Measurements from ENCODE around the gene CAPZA2. TPM values are rescaled to one million over a fixed set of nuclear protein-coding genes. Genes with fewer than 3 reads are reported as not detected.

CAPZA2 gene
- total and polyA plus RNA-seq, 2 experiments from 2014 or later: 201 to 301 TPM

GRCh38 chr7:116836911-116837310 lies 25.5 kb upstream of the CAPZA2 start:
- Histone ChIP-seq H3K9me3 (ENCODE audit: low read depth) (no peaks in the 10 kb centered on the region), H3F3A (ENCODE audit: insufficient read depth) (no peaks in the 10 kb centered on the region), H3K9me2 (ENCODE audit: insufficient read depth) (no peaks in the 10 kb centered on the region), H3K27ac (no peak overlapping the region), H3K79me2 (ENCODE audit: insufficient read depth) (no peaks in the 10 kb centered on the region), H3K36me3 (ENCODE audit: low read depth) (no peaks in the 10 kb centered on the region), H3K27me3 (replicated peaks; ENCODE audit: insufficient read depth) (no peaks in the 10 kb centered on the region), H3K4me2 (ENCODE audit: unreplicated experiment) (no peak overlapping the region), H3K4me1 (ENCODE audit: insufficient read depth) (peaks cover 10% of the 10 kb centered on the region; the same call in 1 of the 2 replicates), H3K9ac (no peak overlapping the region), H3K4me3 (no peak overlapping the region), H2AFZ (no peak overlapping the region), H4K20me1 (ENCODE audit: insufficient read depth) (no peaks in the 10 kb centered on the region)
- in situ Hi-C loops (cut with MboI): no loop called here
- TF ChIP-seq EZH2phosphoT487 (IDR thresholded peaks at IDR 0.05; ENCODE audit: insufficient read depth, low read depth) (no peak), EZH2 (IDR thresholded peaks at IDR 0.05; ENCODE audit: insufficient read depth, poor library complexity, severe bottlenecking) (no peak)
- 83 to 87% methylated on average over 4 of the region's 4 CpGs for WGBS, 2 experiments (ENCODE audit: low coverage in 1 of 2, low lambda C conversion rate in 2 of 2, missing lambda C conversion rate in 2 of 2)
- DNase-seq: no peak

GRCh38 chr7:116837586-116837985 lies 24.8 kb upstream of the CAPZA2 start:
- no peaks in the 10 kb centered on the region for H3K36me3 ChIP-seq (ENCODE audit: low read depth)
- H3K4me2 ChIP-seq (ENCODE audit: unreplicated experiment): no peak overlapping the region
- DNase-seq: no peak
- H3K27ac ChIP-seq: no peak overlapping the region
- 46 to 49% methylated on average over 3 of the region's 3 CpGs for WGBS, 2 experiments (ENCODE audit: low coverage in 1 of 2, low lambda C conversion rate in 2 of 2, missing lambda C conversion rate in 2 of 2)
- H3K27me3 ChIP-seq (replicated peaks; ENCODE audit: insufficient read depth): no peaks in the 10 kb centered on the region
- TF ChIP-seq EZH2phosphoT487 (IDR thresholded peaks at IDR 0.05; ENCODE audit: insufficient read depth, low read depth) (no peak), EZH2 (IDR thresholded peaks at IDR 0.05; ENCODE audit: insufficient read depth, poor library complexity, severe bottlenecking) (no peak)
- no peaks in the 10 kb centered on the region for H3F3A ChIP-seq (ENCODE audit: insufficient read depth)
- no peaks in the 10 kb centered on the region for H4K20me1 ChIP-seq (ENCODE audit: insufficient read depth)
- no peaks in the 10 kb centered on the region for H3K9me2 ChIP-seq (ENCODE audit: insufficient read depth)
- H3K4me3 ChIP-seq: no peak overlapping the region
- H3K9me3 ChIP-seq (ENCODE audit: low read depth): no peaks in the 10 kb centered on the region
- in situ Hi-C loops (cut with MboI): no loop called here
- no peaks in the 10 kb centered on the region for H3K79me2 ChIP-seq (ENCODE audit: insufficient read depth)
- H2AFZ ChIP-seq: no peak overlapping the region
- no peak overlapping the region for H3K9ac ChIP-seq
- peaks cover 10% of the 10 kb centered on the region; the same call in 1 of the 2 replicates for H3K4me1 ChIP-seq (ENCODE audit: insufficient read depth)

GRCh38 chr7:116840256-116840655 lies 22.1 kb upstream of the CAPZA2 start:
- Histone ChIP-seq H3K4me2 (ENCODE audit: unreplicated experiment) (no peak overlapping the region), H3K9ac (no peak overlapping the region), H3K9me3 (ENCODE audit: low read depth) (no peaks in the 10 kb centered on the region), H3K4me3 (no peak overlapping the region), H3K27ac (no peak overlapping the region), H3K36me3 (ENCODE audit: low read depth) (no peaks in the 10 kb centered on the region), H3K9me2 (ENCODE audit: insufficient read depth) (no peaks in the 10 kb centered on the region), H3K4me1 (ENCODE audit: insufficient read depth) (0 out of 2 replicates have a peak, but pooled peaks cover 3% of the 10 kb centered on the region), H3K27me3 (replicated peaks; ENCODE audit: insufficient read depth) (no peaks in the 10 kb centered on the region), H4K20me1 (ENCODE audit: insufficient read depth) (no peaks in the 10 kb centered on the region), H3F3A (ENCODE audit: insufficient read depth) (no peaks in the 10 kb centered on the region), H3K79me2 (ENCODE audit: insufficient read depth) (no peaks in the 10 kb centered on the region), H2AFZ (no peak overlapping the region)
- WGBS, 2 experiments (ENCODE audit: low coverage in 1 of 2, low lambda C conversion rate in 2 of 2, missing lambda C conversion rate in 2 of 2): 61 to 62% methylated on average over 5 of the region's 5 CpGs
- in situ Hi-C loops (cut with MboI): no loop called here
- no peak for TF ChIP-seq EZH2 (IDR thresholded peaks at IDR 0.05; ENCODE audit: insufficient read depth, poor library complexity, severe bottlenecking)
- TF ChIP-seq EZH2phosphoT487 (IDR thresholded peaks at IDR 0.05; ENCODE audit: insufficient read depth, low read depth): no peak
- DNase-seq: no peak

GRCh38 chr7:116842371-116842770 lies 20.0 kb upstream of the CAPZA2 start:
- no peak for TF ChIP-seq EZH2phosphoT487 (IDR thresholded peaks at IDR 0.05; ENCODE audit: insufficient read depth, low read depth)
- no peak for TF ChIP-seq EZH2 (IDR thresholded peaks at IDR 0.05; ENCODE audit: insufficient read depth, poor library complexity, severe bottlenecking)
- Histone ChIP-seq H3K9me2 (ENCODE audit: insufficient read depth) (no peaks in the 10 kb centered on the region), H3K27ac (no peak overlapping the region), H4K20me1 (ENCODE audit: insufficient read depth) (no peaks in the 10 kb centered on the region), H3K9ac (no peak overlapping the region), H3K9me3 (ENCODE audit: low read depth) (no peaks in the 10 kb centered on the region), H3K4me3 (no peak overlapping the region), H2AFZ (no peak overlapping the region), H3K36me3 (ENCODE audit: low read depth) (no peaks in the 10 kb centered on the region), H3K4me1 (ENCODE audit: insufficient read depth) (no peaks in the 10 kb centered on the region), H3K79me2 (ENCODE audit: insufficient read depth) (no peaks in the 10 kb centered on the region), H3K4me2 (ENCODE audit: unreplicated experiment) (no peak overlapping the region), H3K27me3 (replicated peaks; ENCODE audit: insufficient read depth) (no peaks in the 10 kb centered on the region), H3F3A (ENCODE audit: insufficient read depth) (no peaks in the 10 kb centered on the region)
- WGBS, 2 experiments (ENCODE audit: low coverage in 1 of 2, low lambda C conversion rate in 2 of 2, missing lambda C conversion rate in 2 of 2): 82 to 94% methylated on average over 1 of the region's 1 CpG
- in situ Hi-C loops (cut with MboI): no loop called here
- DNase-seq: no peak

GRCh38 chr7:116843378-116843777 lies 19.0 kb upstream of the CAPZA2 start:
- in situ Hi-C loops (cut with MboI): no loop called here
- Histone ChIP-seq H3K27ac (no peak overlapping the region), H3K79me2 (ENCODE audit: insufficient read depth) (no peaks in the 10 kb centered on the region), H3K4me2 (ENCODE audit: unreplicated experiment) (no peak overlapping the region), H4K20me1 (ENCODE audit: insufficient read depth) (no peaks in the 10 kb centered on the region), H3K4me1 (ENCODE audit: insufficient read depth) (no peaks in the 10 kb centered on the region), H3K9ac (no peak overlapping the region), H3K9me3 (ENCODE audit: low read depth) (no peaks in the 10 kb centered on the region), H2AFZ (no peak overlapping the region; the same call in 1 of the 2 replicates), H3K27me3 (replicated peaks; ENCODE audit: insufficient read depth) (no peaks in the 10 kb centered on the region), H3K36me3 (ENCODE audit: low read depth) (no peaks in the 10 kb centered on the region), H3F3A (ENCODE audit: insufficient read depth) (no peaks in the 10 kb centered on the region), H3K9me2 (ENCODE audit: insufficient read depth) (no peaks in the 10 kb centered on the region), H3K4me3 (no peak overlapping the region)
- TF ChIP-seq EZH2phosphoT487 (IDR thresholded peaks at IDR 0.05; ENCODE audit: insufficient read depth, low read depth) (no peak), EZH2 (IDR thresholded peaks at IDR 0.05; ENCODE audit: insufficient read depth, poor library complexity, severe bottlenecking) (no peak)
- 72 to 77% methylated on average over 4 of the region's 4 CpGs for WGBS, 2 experiments (ENCODE audit: low coverage in 1 of 2, low lambda C conversion rate in 2 of 2, missing lambda C conversion rate in 2 of 2)
- DNase-seq: no peak
